GM19035 (cell line): ENCODE measurements around the gene HERC3.
A peak's percentile ranks its signal among the peaks of the same experiment; 100 is the strongest.

Experiments
- ATAC-seq: cut with Tn5 transposase; IDR thresholded peaks from one replicate; pipeline ENCODE4 v1.9.1; 2021; ENCODE audit not compliant: unreplicated experiment

Gene HERC3

GRCh38 chr4:88659055-88659889 is 67.0 kb downstream of the HERC3 start:
- peak; percentile 92 for ATAC-seq

GRCh38 chr4:88659890-88660208 is 67.6 kb downstream of the HERC3 start:
- ATAC-seq = no peak

- ATAC-seq = no peak
These were observed 68.4 kb downstream of the HERC3 start for GRCh38 chr4:88660446-88661294.

GRCh38 chr4:88661739-88662138 is 69.5 kb downstream of the HERC3 start:
- ATAC-seq = no peak

- ATAC-seq = peak; percentile 73
These were observed 80.7 kb downstream of the HERC3 start for GRCh38 chr4:88672987-88673386.

- no peak for ATAC-seq
These were observed 81.6 kb downstream of the HERC3 start for GRCh38 chr4:88673886-88674285.

GRCh38 chr4:88674565-88674964 is 82.3 kb downstream of the HERC3 start:
- no peak for ATAC-seq

GRCh38 chr4:88674979-88675378 is 82.7 kb downstream of the HERC3 start:
- no peak for ATAC-seq

- no peak for ATAC-seq
These were observed 83.3 kb downstream of the HERC3 start for GRCh38 chr4:88675543-88675942.

GRCh38 chr4:88681209-88681608 is 88.9 kb downstream of the HERC3 start:
- ATAC-seq = no peak

- ATAC-seq = no peak
These were observed 98.1 kb downstream of the HERC3 start for GRCh38 chr4:88690355-88690754.

- ATAC-seq = no peak
These were observed 101.5 kb downstream of the HERC3 start for GRCh38 chr4:88693792-88694191.

- no peak for ATAC-seq
These were observed 104.3 kb downstream of the HERC3 start for GRCh38 chr4:88696630-88697029.

GRCh38 chr4:88697141-88697540 is 104.9 kb downstream of the HERC3 start:
- peak; percentile 7 for ATAC-seq

GRCh38 chr4:88697588-88698329 is 105.5 kb downstream of the HERC3 start, which contains the start of gene NAP1L5:
NAP1L5 (minus strand) TSS chr4:88697829; CDS start chr4:88697754, 75 bp downstream.
- ATAC-seq = peak; percentile 98

- no peak for ATAC-seq
These were observed 106.2 kb downstream of the HERC3 start for GRCh38 chr4:88698519-88698918.

GRCh38 chr4:88702782-88703181 is 110.5 kb downstream of the HERC3 start:
- no peak for ATAC-seq

- ATAC-seq = no peak
These were observed 112.9 kb downstream of the HERC3 start for GRCh38 chr4:88705223-88705622.

- no peak for ATAC-seq
These were observed 113.7 kb downstream of the HERC3 start for GRCh38 chr4:88705805-88706492.

GRCh38 chr4:88706574-88706973 is 114.3 kb downstream of the HERC3 start:
- ATAC-seq = no peak

GRCh38 chr4:88709989-88710388 is 117.7 kb downstream of the HERC3 start:
- no peak for ATAC-seq
